HG03432 (cell line): ENCODE data around the gene LRRC9.
"Not testable (repeated sequence)": the region's sequence is repeated elsewhere in the genome, so short reads cannot be mapped to it uniquely, and the experiment has no call there.

Experiments used
- ATAC-seq: cut with Tn5 transposase; IDR thresholded peaks from one replicate; pipeline ENCODE4 v1.9.1; 2021; ENCODE audit warnings: mild to moderate bottlenecking, moderate library complexity; ENCODE audit not compliant: unreplicated experiment

Gene LRRC9

GRCh38 chr14:59919570-59920377 lies at the start of gene LRRC9:
LRRC9 (plus strand) TSS chr14:59920144.
- peak; percentile 38 for ATAC-seq

- ATAC-seq: peak; percentile 89
Observed at GRCh38 chr14:59870277-59871165, 49.4 kb upstream of the LRRC9 start, which contains the start of gene RTN1. RTN1 (minus strand) TSS chr14:59870776; CDS start chr14:59870630, 146 bp downstream.

GRCh38 chr14:59871166-59871495 lies 48.8 kb upstream of the LRRC9 start:
- ATAC-seq: no peak

GRCh38 chr14:59882957-59883356 lies 37.0 kb upstream of the LRRC9 start:
- no peak for ATAC-seq

GRCh38 chr14:59890676-59891075 lies 29.3 kb upstream of the LRRC9 start:
- no peak for ATAC-seq

GRCh38 chr14:59895721-59896120 lies 24.2 kb upstream of the LRRC9 start:
- no peak for ATAC-seq

GRCh38 chr14:59897757-59898383 lies 22.1 kb upstream of the LRRC9 start:
- peak; percentile 60 for ATAC-seq

GRCh38 chr14:59900556-59900955 lies 19.4 kb upstream of the LRRC9 start:
- no peak for ATAC-seq

- ATAC-seq: no peak
Observed at GRCh38 chr14:59904184-59904583, 15.8 kb upstream of the LRRC9 start.

- ATAC-seq: no peak
Observed at GRCh38 chr14:59905188-59905587, 14.8 kb upstream of the LRRC9 start.

GRCh38 chr14:59912443-59912842 lies 7.5 kb upstream of the LRRC9 start:
- no peak for ATAC-seq

GRCh38 chr14:59913187-59913586 lies 6.8 kb upstream of the LRRC9 start:
- ATAC-seq: no peak

- peak; percentile 63 for ATAC-seq
Observed at GRCh38 chr14:59918824-59919569, 947 bp upstream of the LRRC9 start.

- no peak for ATAC-seq
Observed at GRCh38 chr14:59920378-59920683, 387 bp downstream of the LRRC9 start.

GRCh38 chr14:59925797-59926196 lies 5.9 kb downstream of the LRRC9 start:
- no peak for ATAC-seq

- peak; percentile 65 for ATAC-seq
Observed at GRCh38 chr14:59926534-59926933, 6.6 kb downstream of the LRRC9 start.

GRCh38 chr14:59931237-59931636 lies 11.3 kb downstream of the LRRC9 start:
- no peak for ATAC-seq

GRCh38 chr14:59936145-59936544 lies 16.2 kb downstream of the LRRC9 start:
- ATAC-seq: no peak

- peak; percentile 90 for ATAC-seq
Observed at GRCh38 chr14:59939828-59940227, 19.9 kb downstream of the LRRC9 start.

- ATAC-seq: not testable (repeated sequence)
Observed at GRCh38 chr14:59942296-59942862, 22.4 kb downstream of the LRRC9 start.

GRCh38 chr14:59944909-59945308 lies 25.0 kb downstream of the LRRC9 start:
- no peak for ATAC-seq
